Bronchial epithelial cell (primary cell): Measurements from ENCODE around the gene MTMR12. TPM values are rescaled to one million over a fixed set of nuclear protein-coding genes. Genes with fewer than 3 reads are reported as not detected.
A peak's percentile ranks its signal among the peaks of the same experiment; 100 is the strongest.

Source experiments
- DNase-seq: peaks from one replicate; pipeline ENCODE4 v3.0.0-alpha.2; 2010; ENCODE audit warnings: low read depth
- FAIRE-seq: peaks from 2 replicates; lab custom pipeline; 2011; peaks lifted over from hg19 to GRCh38; lab: Jason Lieb, UNC
- H3K27me3 ChIP-seq: 2 replicates; pipeline ENCODE4 v1.5.1; 2011; ENCODE audit warnings: low read length; ENCODE audit not compliant: control insufficient read depth, insufficient read depth
- H3K36me3 ChIP-seq: 2 replicates; pipeline ENCODE4 v1.5.1; 2011; ENCODE audit warnings: low read length; ENCODE audit not compliant: control insufficient read depth, insufficient read depth
- H3K4me3 ChIP-seq: 2 replicates; pipeline ENCODE4 v1.5.1; 2011; ENCODE audit warnings: mild to moderate bottlenecking, low read depth, low read length, control low read depth
- CTCF ChIP-seq: IDR thresholded peaks from 2 replicates; pipeline ENCODE4 v1.5.1; 2011; ENCODE audit warnings: mild to moderate bottlenecking, moderate library complexity, low read length, control low read depth, inconsistent platforms; ENCODE audit not compliant: insufficient read depth, severe bottlenecking
- total RNA-seq: library from RNA; depleted of rRNA; stranded (reverse); fragments of >200 nt; gene quantifications from 2 replicates; pipeline ENCODE4 v1.2.1, GENCODE V29; 2014

The MTMR12 gene
- 15.8 and 17.5 TPM in 2 replicates for total RNA-seq

- peak; percentile 99 for DNase-seq
- FAIRE-seq = peak; percentile 52
- H3K27me3 ChIP-seq = no peaks in the 10 kb centered on the region
- H3K4me3 ChIP-seq = peak within 1 kb of the TSS; percentile 61
- no peaks in the 10 kb centered on the region for H3K36me3 ChIP-seq
- no peak for TF ChIP-seq CTCF
These were observed at the start of gene MTMR12 for GRCh38 chr5:32312595-32313332. Gene MTMR12, minus strand, starts transcription at chr5:32312939. Its CDS starts 101 bp downstream, at chr5:32312838.

GRCh38 chr5:32362527-32362926, 49.8 kb upstream of the MTMR12 start:
- TF ChIP-seq CTCF = no peak
- FAIRE-seq = no peak
- H3K27me3 ChIP-seq = no peaks in the 10 kb centered on the region
- no peak for DNase-seq
- H3K36me3 ChIP-seq = peaks cover 7% of the 10 kb centered on the region
- no peak overlapping the region for H3K4me3 ChIP-seq

GRCh38 chr5:32360906-32361305, 48.2 kb upstream of the MTMR12 start:
- DNase-seq (no peak), FAIRE-seq (no peak)
- Histone ChIP-seq H3K27me3 (no peaks in the 10 kb centered on the region), H3K36me3 (peaks cover 7% of the 10 kb centered on the region), H3K4me3 (no peak overlapping the region)
- no peak for TF ChIP-seq CTCF

GRCh38 chr5:32358611-32359010, 45.9 kb upstream of the MTMR12 start:
- FAIRE-seq (no peak), DNase-seq (no peak)
- Histone ChIP-seq H3K36me3 (peaks cover 5% of the 10 kb centered on the region), H3K4me3 (no peak overlapping the region), H3K27me3 (no peaks in the 10 kb centered on the region)
- no peak for TF ChIP-seq CTCF

GRCh38 chr5:32357658-32358057, 44.9 kb upstream of the MTMR12 start:
- H3K36me3 ChIP-seq = peaks cover 5% of the 10 kb centered on the region
- DNase-seq = no peak

More at GRCh38 chr5:32357658-32358057, 44.9 kb upstream of the MTMR12 start:
- Histone ChIP-seq H3K27me3 (no peaks in the 10 kb centered on the region), H3K4me3 (no peak overlapping the region)
- FAIRE-seq = no peak
- no peak for TF ChIP-seq CTCF
